HL-60/S4 treated with retinoic acid at 250 ng/mL for 4 days and 3 days (cell line): Measurements from ENCODE around the gene PCDH9.

Source experiments
- in situ Hi-C: fragments of 300-500 bp; cut with MboI; formaldehyde crosslinking; loops from 2 replicates; pipeline ENCODE4 v1.7.0; 2022; ENCODE audit warnings: low sequenced_read_pairs

The PCDH9 gene

GRCh38 chr13:66547685-66548084 lies 682.5 kb downstream of the PCDH9 start:
- in situ Hi-C loops, result no loop called here

DNA sequence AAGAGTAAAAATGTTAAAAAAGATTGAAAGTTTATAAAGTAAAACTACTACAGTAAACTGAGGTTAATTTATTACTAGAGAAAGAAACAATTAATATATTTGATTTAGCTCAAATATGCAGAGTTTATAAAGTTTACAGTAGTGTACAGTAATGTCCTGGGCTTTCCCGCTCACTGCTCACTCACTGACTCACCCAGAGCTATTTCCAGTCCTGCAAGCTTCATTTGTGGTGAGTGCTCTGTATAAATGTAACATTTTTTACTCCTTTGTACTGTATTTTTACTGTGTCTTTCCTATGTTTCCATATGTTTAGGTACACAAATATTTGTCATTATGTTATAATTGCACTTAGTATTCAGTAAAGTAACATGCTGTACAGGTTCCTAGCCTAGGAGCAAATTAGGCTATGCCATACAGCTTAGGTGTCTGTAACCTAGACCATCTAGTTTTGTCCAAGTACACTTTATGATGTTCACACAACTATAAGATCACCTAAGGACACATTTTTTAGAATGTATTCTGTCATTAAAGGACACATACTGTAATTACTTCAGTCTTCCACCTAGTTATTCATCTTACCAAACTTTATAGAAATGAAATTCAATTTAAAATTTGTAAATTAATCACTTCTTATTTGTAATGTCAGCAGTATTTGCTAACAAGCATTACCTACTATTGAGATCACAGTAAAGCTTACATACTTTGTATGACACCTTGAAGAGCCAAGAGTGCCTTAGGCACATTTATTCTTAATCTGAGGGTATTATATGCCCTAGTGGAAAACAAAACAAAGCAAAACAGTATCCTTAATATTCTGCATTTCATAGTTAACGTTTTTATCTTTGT lies 683.4 kb downstream of the PCDH9 start:
- in situ Hi-C loops, result no loop called here

DNA sequence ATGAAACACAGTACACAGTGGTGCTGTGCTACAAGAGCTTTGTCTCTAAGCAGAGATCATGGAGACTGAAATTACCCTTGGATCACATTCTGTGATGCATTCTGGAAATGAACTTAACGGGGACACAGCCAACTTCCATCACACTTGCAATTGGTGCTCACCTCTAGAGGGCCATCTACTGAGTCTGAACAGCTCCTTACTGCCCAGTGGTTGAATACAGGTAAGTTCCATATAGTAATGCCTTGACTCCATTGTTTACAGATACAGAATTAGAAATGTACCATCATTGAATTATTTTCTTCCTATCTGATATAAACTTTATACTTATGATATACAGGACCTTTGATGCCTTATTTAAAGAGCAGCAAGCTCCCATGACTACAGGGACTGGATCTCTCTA lies 686.4 kb downstream of the PCDH9 start:
- in situ Hi-C loops, result no loop called here

DNA sequence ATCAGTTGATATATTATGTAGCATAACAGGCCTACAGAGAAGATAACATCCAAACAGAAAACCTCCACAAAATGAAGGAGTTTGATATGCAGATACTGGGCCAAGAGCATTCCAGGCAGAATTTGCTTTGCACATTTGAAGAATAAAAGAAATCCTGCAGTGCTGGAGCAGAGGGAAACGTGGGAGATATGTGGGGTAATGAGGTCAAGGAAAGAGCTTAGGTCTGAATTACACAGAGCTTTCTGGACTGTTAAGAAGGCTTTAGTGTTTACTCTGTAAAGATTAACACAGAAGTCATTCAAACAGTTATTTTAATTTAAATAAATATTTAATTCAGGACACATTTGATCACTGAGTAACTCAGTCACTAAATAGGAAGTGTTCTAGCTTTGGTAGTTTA lies 692.7 kb downstream of the PCDH9 start:
- in situ Hi-C loops, result no loop called here

DNA sequence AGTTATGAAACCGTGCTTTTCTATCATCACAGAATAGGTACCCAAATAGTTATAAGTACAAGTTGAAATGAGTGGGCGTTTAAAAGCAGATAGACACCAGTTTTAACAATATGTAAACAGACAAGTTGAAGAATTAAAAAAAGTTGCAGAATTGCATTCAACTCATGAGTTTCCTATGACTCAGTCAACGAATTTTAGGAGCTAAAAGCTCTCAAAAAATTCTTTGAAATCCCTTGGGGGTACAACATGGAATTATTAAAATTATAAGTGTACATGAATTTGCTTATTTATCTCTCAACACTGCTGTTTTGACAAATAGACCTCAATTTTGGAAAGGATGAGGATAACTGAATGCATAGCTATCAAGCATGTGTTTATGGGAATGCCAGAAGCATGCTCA lies 693.4 kb downstream of the PCDH9 start:
- in situ Hi-C loops, result no loop called here

DNA sequence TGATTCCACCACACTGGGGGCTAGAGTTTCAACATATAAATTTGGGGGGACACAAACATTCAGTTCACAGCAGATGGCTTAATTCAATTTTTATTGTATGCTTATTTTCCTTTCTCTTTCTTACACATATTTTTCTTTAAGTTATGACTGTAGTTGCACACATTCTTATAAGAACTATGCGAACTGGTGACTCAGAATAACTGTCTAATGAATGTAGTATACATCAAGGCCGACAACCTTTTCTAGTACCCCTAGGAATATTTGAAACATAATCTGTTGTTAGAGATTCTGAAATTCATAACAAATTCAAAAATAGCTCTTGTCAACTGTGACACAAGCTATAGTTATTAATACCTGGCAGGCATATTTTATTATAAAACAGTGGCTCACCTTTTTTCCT lies 695.6 kb downstream of the PCDH9 start:
- in situ Hi-C loops, result no loop called here

DNA sequence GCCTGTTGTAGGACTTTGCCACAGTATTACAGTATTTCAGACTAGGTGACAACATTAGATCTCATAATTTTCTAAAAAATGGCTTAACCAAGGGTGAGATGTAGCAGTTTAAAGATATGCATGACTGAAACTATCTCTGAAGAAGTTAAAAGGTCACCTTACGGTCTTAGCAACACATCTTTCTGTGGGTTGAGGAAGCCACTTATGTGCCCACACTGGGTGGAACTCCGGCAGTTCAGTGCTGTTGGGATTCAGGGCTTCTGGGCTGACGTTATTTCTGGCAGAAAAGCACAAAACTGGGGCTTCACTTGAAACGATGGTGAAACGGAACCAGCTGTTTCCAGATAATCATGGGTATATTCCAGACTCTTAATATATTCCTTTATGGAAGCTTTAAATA lies 697.3 kb downstream of the PCDH9 start:
- in situ Hi-C loops, result no loop called here

- in situ Hi-C loops, result no loop called here
Measured at GRCh38 chr13:66532146-66532545, 698.0 kb downstream of the PCDH9 start.

DNA sequence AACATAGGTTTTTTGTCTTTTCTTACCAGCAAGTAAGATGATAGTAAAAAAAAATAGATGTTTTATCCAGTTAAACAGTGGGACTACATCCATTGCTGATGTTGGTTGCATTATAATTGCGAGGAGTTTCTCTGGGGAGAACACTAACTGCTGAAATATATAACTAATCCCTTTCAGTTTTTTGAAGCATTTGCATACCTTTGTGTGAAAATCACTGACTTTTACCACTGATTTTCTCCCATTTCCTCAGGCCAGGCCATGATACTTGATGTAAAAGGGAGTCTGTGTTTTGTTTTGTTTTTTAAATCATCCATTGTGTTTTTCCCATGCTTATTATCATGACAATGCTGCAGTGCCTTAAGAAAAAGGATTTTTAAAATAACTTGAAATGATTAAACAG lies 699.5 kb downstream of the PCDH9 start:
- in situ Hi-C loops, result no loop called here

- in situ Hi-C loops, result no loop called here
Measured at GRCh38 chr13:66530158-66530557, 700.0 kb downstream of the PCDH9 start.

GRCh38 chr13:66528944-66529576 lies 701.1 kb downstream of the PCDH9 start:
- in situ Hi-C loops, result no loop called here

- in situ Hi-C loops, result no loop called here
Measured at GRCh38 chr13:66528180-66528579, 702.0 kb downstream of the PCDH9 start.

DNA sequence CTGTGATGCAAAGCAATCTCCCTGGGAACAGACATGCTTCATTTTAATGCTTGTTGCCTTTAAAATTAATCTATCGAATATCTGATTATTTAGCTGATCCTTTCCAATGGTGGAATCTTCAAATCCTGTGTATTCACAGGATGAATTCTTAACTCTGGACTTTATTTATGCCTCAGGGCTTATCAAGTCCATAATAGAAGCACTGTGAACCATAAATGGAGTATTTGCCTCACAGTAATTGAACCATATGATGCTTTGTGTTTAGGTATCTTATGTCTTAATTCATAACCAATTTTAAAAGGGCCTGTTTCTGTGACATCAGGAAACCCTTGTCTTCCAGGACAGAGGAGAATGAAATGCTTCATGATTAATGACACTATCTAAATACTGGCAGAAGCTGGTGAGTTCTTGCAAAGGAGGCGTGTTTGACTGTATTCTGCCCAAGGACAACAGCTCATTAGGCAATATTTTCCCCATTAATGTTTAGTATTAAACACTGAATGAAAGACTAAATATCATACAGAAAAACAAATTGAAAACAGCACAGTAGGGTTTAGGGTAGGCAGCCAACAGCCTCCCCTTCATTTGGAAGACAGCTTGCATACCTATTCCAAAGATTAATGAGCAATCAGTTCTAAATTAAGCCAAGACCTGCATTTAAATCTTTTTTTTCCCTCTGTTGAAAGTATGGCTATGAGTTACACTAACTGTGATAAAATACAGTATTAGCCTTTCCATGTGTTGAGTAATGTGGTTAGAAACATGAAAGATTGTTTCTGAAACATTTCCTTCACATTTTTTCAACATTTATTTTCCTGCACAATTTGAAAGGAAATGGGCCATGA lies 709.4 kb downstream of the PCDH9 start:
- in situ Hi-C loops, result no loop called here

GRCh38 chr13:66519259-66519658 lies 710.9 kb downstream of the PCDH9 start:
- in situ Hi-C loops, result no loop called here

- in situ Hi-C loops, result no loop called here
Measured at GRCh38 chr13:66518068-66518467, 712.1 kb downstream of the PCDH9 start.

GRCh38 chr13:66513728-66514127 lies 716.4 kb downstream of the PCDH9 start:
- in situ Hi-C loops, result no loop called here

GRCh38 chr13:66509175-66509574 lies 721.0 kb downstream of the PCDH9 start:
- in situ Hi-C loops, result no loop called here

- in situ Hi-C loops, result no loop called here
Measured at GRCh38 chr13:66508153-66508909, 721.8 kb downstream of the PCDH9 start.

DNA sequence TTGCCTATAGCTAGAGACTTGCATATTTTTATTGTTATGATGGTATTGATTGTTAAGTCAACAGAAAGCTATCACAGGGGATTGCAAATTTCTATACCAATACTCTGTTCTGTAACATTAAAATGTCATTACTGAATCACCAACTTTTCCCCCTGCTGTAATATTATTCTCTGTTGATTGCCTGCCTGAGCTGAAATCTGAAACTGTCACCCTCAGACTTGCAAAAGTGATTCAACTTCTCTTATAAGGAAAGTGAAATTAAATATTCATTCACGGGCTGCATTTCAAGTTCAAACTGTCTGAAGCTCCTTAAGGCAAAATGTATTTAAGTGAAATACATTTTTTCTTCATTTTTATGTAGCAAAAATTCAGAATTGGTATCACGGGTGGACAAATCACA lies 723.2 kb downstream of the PCDH9 start:
- in situ Hi-C loops, result no loop called here

DNA sequence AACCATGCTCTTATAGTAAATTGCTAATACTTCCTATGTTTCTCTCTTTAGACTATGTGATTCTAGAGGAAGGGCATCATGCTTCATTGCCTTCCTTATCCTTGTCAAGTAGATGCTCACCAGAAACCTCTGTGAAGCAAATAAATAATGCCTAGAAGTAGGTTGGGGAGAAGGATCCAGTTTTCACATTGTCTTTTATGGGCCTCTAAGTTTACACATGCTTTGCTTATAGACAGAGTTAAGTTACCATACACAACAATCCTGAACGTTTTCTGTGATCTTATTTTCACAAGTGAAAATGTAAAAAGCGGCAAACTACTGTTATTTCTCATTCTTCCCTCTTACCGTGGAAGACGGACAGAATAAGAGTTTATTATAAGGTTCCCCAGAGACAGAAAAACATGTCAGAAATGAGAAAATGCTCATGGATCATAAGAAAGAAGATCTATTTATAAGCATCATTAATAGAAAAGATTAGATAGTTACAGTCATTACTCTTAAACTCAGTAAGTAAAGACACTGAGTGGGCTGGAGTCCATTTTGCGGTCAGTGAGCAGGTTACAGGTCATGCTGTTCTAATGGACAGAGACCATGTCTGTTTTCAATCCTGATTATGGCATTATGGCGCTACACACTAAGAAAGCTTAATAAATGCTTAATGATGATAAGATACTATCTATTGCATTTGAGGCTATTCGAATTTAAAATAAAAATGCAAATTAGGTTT lies 723.9 kb downstream of the PCDH9 start:
- in situ Hi-C loops, result no loop called here
